ENCODE results near the gene TMEM123. TPM values are rescaled to one million over a fixed set of nuclear protein-coding genes. Genes with fewer than 3 reads are reported as not detected.

The TMEM123 gene
- total RNA-seq, 1 experiment from 2014 or later = 214 TPM

- Histone ChIP-seq H3K27ac (ENCODE audit: low read depth, low read length, poor library complexity, severe bottlenecking) (no peak overlapping the region), H3K27me3 (replicated peaks; ENCODE audit: insufficient read depth, low read depth, low read length, poor library complexity) (no peaks in the 10 kb centered on the region), H3K36me3 (ENCODE audit: insufficient read depth, low read length, poor library complexity, severe bottlenecking) (peaks cover 6% of the 10 kb centered on the region), H3K4me3 (ENCODE audit: low read depth, low read length, poor library complexity, severe bottlenecking) (no peak overlapping the region), H3K4me1 (ENCODE audit: insufficient read depth, low read length, poor library complexity, severe bottlenecking) (no peaks in the 10 kb centered on the region), H3K9me3 (ENCODE audit: low read depth, low read length, poor library complexity, severe bottlenecking) (no peaks in the 10 kb centered on the region)
- intact Hi-C loops (cut with micrococcal nuclease; ENCODE audit: unreplicated experiment) = no loop called here
- no peak for DNase-seq (ENCODE audit: low spot score)
- CTCF ChIA-PET = no interaction called here
- no TSS peak for BruUV-seq (replicated peaks)
- TF ChIP-seq CTCF (conservative IDR thresholded peaks at IDR 0.05; ENCODE audit: low read depth, low read length) = no peak
- TF ChIP-seq EZH2 (IDR thresholded peaks at IDR 0.05; ENCODE audit: borderline replicate concordance, low read depth, low read length, poor library complexity, severe bottlenecking) = no peak
- POLR2A ChIA-PET (ENCODE audit: low non-redundant PET) = no interaction called here
Observed at GRCh38 chr11:102385085-102386007, 67.2 kb downstream of the TMEM123 start.

GRCh38 chr11:102384419-102385079 is 68.0 kb downstream of the TMEM123 start:
- no peak overlapping the region for H3K27ac ChIP-seq (ENCODE audit: low read depth, low read length, poor library complexity, severe bottlenecking)
- DNase-seq (ENCODE audit: low spot score) = no peak

GRCh38 chr11:102383839-102384238 is 68.7 kb downstream of the TMEM123 start:
- no peak for DNase-seq (ENCODE audit: low spot score)
- intact Hi-C loops (cut with micrococcal nuclease; ENCODE audit: unreplicated experiment) = no loop called here
- Histone ChIP-seq H3K9me3 (ENCODE audit: low read depth, low read length, poor library complexity, severe bottlenecking) (no peaks in the 10 kb centered on the region), H3K4me1 (ENCODE audit: insufficient read depth, low read length, poor library complexity, severe bottlenecking) (no peaks in the 10 kb centered on the region), H3K27me3 (replicated peaks; ENCODE audit: insufficient read depth, low read depth, low read length, poor library complexity) (no peaks in the 10 kb centered on the region), H3K4me3 (ENCODE audit: low read depth, low read length, poor library complexity, severe bottlenecking) (no peak overlapping the region), H3K36me3 (ENCODE audit: insufficient read depth, low read length, poor library complexity, severe bottlenecking) (peaks cover 8% of the 10 kb centered on the region), H3K27ac (ENCODE audit: low read depth, low read length, poor library complexity, severe bottlenecking) (no peak overlapping the region)
- ChIA-PET POLR2A (ENCODE audit: low non-redundant PET) (no interaction called here), CTCF (no interaction called here)
- BruUV-seq (replicated peaks) = no TSS peak
- TF ChIP-seq CTCF (conservative IDR thresholded peaks at IDR 0.05; ENCODE audit: low read depth, low read length) (no peak), EZH2 (IDR thresholded peaks at IDR 0.05; ENCODE audit: borderline replicate concordance, low read depth, low read length, poor library complexity, severe bottlenecking) (no peak)

More at GRCh38 chr11:102384419-102385079, 68.0 kb downstream of the TMEM123 start:
- BruUV-seq (replicated peaks) = no TSS peak
- Histone ChIP-seq H3K4me3 (ENCODE audit: low read depth, low read length, poor library complexity, severe bottlenecking) (no peak overlapping the region), H3K27me3 (replicated peaks; ENCODE audit: insufficient read depth, low read depth, low read length, poor library complexity) (no peaks in the 10 kb centered on the region), H3K9me3 (ENCODE audit: low read depth, low read length, poor library complexity, severe bottlenecking) (no peaks in the 10 kb centered on the region), H3K36me3 (ENCODE audit: insufficient read depth, low read length, poor library complexity, severe bottlenecking) (peaks cover 9% of the 10 kb centered on the region), H3K4me1 (ENCODE audit: insufficient read depth, low read length, poor library complexity, severe bottlenecking) (no peaks in the 10 kb centered on the region)
- TF ChIP-seq CTCF (conservative IDR thresholded peaks at IDR 0.05; ENCODE audit: low read depth, low read length) (no peak), EZH2 (IDR thresholded peaks at IDR 0.05; ENCODE audit: borderline replicate concordance, low read depth, low read length, poor library complexity, severe bottlenecking) (no peak)
- ChIA-PET CTCF (no interaction called here), POLR2A (ENCODE audit: low non-redundant PET) (no interaction called here)
- intact Hi-C loops (cut with micrococcal nuclease; ENCODE audit: unreplicated experiment) = no loop called here

Measured in A673 (cell line).